Duodenal mucosa (tissue), 2 donors: ENCODE data around the gene TSPAN2.

Experiments used
- H3K27ac ChIP-seq: one replicate; pipeline ENCODE4 v1.7.0; 2013; ENCODE audit warnings: low read depth, low read length
- H3K27me3 ChIP-seq, 2 donors: one replicate each; pipeline ENCODE4 v1.7.0; 2013; ENCODE audit warnings: low read length in 2 of 2, control low read depth in 1 of 2; ENCODE audit not compliant: insufficient read depth in 2 of 2, control insufficient read depth in 1 of 2
- H3K36me3 ChIP-seq, 2 donors: one replicate each; pipeline ENCODE4 v1.7.0; 2013; ENCODE audit warnings: low read length in 2 of 2, control low read depth in 1 of 2; ENCODE audit not compliant: insufficient read depth in 2 of 2, control insufficient read depth in 1 of 2
- H3K4me1 ChIP-seq, 2 donors: one replicate each; pipeline ENCODE4 v1.7.0; 2013; ENCODE audit warnings: low read length in 2 of 2, control low read depth in 1 of 2; ENCODE audit not compliant: insufficient read depth in 2 of 2, control insufficient read depth in 1 of 2
- H3K4me3 ChIP-seq, 2 donors: one replicate each; pipeline ENCODE4 v1.7.0; 2013; ENCODE audit warnings: low read length in 2 of 2, low read depth in 1 of 2
- H3K9ac ChIP-seq, 2 donors: one replicate each; pipeline ENCODE4 v1.7.0; 2013; ENCODE audit warnings: low read length in 2 of 2, low read depth in 1 of 2
- H3K9me3 ChIP-seq, 2 donors: one replicate each; pipeline ENCODE4 v1.7.0; 2013; ENCODE audit warnings: low read length in 2 of 2, control low read depth in 1 of 2; ENCODE audit not compliant: control insufficient read depth in 1 of 2

TSPAN2 gene

DNA sequence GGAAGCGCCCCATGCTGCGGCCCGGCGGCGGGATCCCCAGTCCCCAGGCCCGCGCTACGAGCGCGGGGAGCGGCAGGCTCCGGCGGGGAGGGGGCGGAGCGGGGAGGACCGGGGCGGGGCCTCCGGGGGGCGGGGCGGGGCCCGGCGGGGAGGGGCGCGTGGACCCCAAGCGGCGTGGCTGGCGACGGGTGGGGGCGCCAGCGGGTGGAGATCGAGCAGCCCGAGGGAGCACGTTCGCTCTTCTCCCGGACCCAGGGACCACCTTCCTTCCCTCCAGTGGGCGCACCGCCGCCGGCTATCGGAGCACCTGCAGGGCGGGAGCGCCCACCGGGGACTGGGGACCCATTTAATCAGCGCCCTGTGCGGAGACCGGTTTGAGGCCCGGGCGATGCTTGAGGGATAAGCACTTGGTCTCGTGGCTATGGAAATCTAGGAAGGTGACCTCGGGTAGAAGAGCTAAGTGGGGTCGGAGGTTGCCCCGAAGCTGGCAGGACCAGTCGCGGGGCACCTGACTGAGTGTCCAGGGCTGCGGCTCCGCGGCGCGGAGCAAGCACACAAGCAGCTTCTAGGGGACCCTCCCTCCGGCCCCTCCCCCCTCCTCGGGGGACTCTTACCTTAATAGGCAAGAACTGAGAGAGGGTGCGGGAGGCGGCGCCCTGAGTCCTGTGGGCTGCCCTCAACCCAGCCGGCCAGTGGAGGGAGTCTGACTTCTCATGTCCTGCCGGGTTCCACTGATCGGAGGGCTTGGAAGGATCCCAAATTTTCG, at the start of gene TSPAN2:
TSPAN2 (minus strand) TSS at position 84 of the 766 bp plus-strand sequence; CDS start at position 13, 71 bp downstream.
- peak within 1 kb of the TSS; percentile 63 to 81 for H3K4me3 ChIP-seq
- H3K27me3 ChIP-seq = no peaks in the 10 kb centered on the region
- H3K27ac ChIP-seq = peak within 1 kb of the TSS; percentile 42
- peaks cover 7 to 14% of the 10 kb centered on the region in 2 donors for H3K4me1 ChIP-seq
- peak within 1 kb of the TSS; percentile 36 to 50 for H3K9ac ChIP-seq
- H3K36me3 ChIP-seq = no peaks in the 10 kb centered on the region
- no peaks in the 10 kb centered on the region for H3K9me3 ChIP-seq

DNA sequence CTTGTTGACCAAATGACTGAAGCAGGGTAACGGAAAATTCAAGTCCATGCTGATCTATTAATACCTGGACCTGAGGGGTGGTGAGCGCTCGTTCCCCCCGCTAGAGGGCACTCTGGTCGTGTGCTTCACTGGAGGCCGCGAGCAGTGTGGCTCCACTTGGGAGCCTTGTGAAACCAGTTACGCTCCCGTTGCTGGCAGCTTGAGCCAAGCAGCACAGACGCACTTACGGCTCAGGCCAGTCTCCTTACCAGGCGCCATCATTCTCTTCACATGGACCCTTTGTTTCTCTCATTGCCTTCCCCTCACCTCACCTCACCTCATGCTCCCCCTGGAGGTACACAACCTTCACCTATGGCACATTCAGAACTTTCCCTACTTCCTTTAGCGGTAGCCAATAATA, 49.7 kb upstream of the TSPAN2 start:
- H3K4me1 ChIP-seq = no peaks in the 10 kb centered on the region
- no peak overlapping the region for H3K9ac ChIP-seq
- no peak overlapping the region for H3K27ac ChIP-seq
- H3K4me3 ChIP-seq = no peak overlapping the region
- H3K27me3 ChIP-seq = peaks cover 0 to 2% of the 10 kb centered on the region in 2 donors
- no peaks in the 10 kb centered on the region for H3K9me3 ChIP-seq
- H3K36me3 ChIP-seq = no peaks in the 10 kb centered on the region

DNA sequence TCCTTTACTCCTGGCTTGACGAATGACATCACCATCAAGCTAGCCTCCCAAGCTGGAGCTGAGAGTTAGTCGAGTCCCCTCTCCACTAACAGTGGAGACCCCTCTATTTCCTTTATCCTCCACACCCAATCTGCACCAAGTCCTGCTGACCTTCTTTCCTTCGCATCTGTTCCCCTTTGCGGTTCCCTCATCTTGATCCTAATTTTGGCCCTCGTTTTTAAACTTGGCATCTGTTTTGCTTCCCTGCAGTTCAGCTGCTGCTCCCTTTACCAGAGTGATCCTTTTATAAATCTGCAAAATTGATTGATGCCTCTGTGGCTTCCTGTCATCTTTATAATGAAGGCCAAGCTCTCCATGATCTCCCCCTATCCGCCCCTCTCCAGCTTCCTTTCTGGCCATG, 49.0 kb upstream of the TSPAN2 start:
- Histone ChIP-seq H3K4me1 (no peaks in the 10 kb centered on the region), H3K4me3 (no peak overlapping the region), H3K27me3 (peaks cover 0 to 2% of the 10 kb centered on the region in 2 donors), H3K9ac (no peak overlapping the region), H3K36me3 (no peaks in the 10 kb centered on the region), H3K27ac (no peak overlapping the region), H3K9me3 (no peaks in the 10 kb centered on the region)

- Histone ChIP-seq H3K9me3 (no peaks in the 10 kb centered on the region), H3K27ac (no peak overlapping the region), H3K27me3 (peaks cover 0 to 2% of the 10 kb centered on the region in 2 donors), H3K36me3 (no peaks in the 10 kb centered on the region), H3K4me1 (no peaks in the 10 kb centered on the region), H3K4me3 (no peak overlapping the region), H3K9ac (no peak overlapping the region)
These were observed 47.9 kb upstream of the TSPAN2 start for GRCh38 chr1:115137191-115137590.

DNA sequence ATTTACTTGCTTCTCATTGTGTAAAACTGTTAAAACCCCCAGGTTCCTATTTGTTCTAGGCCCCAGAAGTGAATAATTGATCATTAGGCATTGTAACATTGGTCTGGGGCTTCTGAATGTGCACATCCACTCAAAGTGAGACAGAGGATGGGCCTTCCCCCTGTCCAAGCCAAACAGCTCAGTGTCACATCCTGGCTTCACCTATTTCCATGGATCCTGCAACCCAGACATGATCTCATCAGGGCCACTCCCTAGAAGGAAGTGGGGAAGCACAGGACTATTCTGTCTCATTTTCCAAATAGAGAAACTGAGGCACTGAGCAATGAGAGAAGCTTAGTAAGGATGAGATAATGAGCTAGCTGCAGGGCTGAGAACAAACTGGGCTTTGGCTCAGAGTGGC, 47.4 kb upstream of the TSPAN2 start:
- Histone ChIP-seq H3K4me1 (no peaks in the 10 kb centered on the region), H3K36me3 (no peaks in the 10 kb centered on the region), H3K27me3 (peaks cover 0 to 2% of the 10 kb centered on the region in 2 donors), H3K27ac (no peak overlapping the region), H3K4me3 (no peak overlapping the region), H3K9ac (no peak overlapping the region), H3K9me3 (no peaks in the 10 kb centered on the region)

DNA sequence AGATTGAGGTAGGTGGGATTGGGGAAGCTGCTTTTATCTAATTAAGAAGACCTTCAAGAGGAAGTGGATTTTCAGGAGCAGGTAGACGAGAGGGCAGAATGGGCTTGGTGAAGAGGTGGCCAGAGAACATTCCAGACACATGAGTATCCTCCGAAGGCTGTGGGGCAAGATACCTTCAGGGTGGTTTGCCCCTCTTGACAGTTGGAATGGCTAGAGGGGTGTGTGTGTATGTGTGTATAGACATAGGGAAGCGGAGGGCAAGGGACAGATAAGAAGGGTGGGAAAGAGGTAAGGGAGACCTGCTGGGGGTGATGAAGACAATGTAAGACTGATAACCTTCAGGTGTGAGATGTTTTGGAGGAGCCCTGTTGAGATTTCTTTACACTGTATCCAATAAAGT, 46.8 kb upstream of the TSPAN2 start:
- no peaks in the 10 kb centered on the region for H3K36me3 ChIP-seq
- no peak overlapping the region for H3K9ac ChIP-seq
- no peaks in the 10 kb centered on the region for H3K27me3 ChIP-seq
- H3K4me3 ChIP-seq = no peak overlapping the region
- no peak overlapping the region for H3K27ac ChIP-seq
- no peaks in the 10 kb centered on the region for H3K4me1 ChIP-seq
- H3K9me3 ChIP-seq = no peaks in the 10 kb centered on the region

DNA sequence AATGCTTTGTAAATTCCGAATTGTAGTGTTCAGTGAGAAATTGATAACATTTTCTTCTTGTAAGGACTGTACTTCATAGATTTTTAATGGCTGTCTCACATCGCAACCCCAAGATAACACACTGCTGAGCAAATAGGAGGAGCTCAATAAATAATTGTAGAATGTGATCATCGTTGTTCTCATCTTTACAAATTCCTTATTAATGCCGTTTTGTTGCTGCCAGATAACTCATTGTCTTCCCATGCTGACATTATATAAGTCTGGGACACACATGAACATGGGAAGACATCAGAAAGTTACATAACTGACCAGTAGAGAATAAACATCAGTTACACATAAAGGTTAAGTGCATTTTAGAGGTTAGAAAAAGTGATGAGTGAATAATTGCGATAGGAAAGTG, 46.4 kb upstream of the TSPAN2 start:
- no peak overlapping the region for H3K27ac ChIP-seq
- no peaks in the 10 kb centered on the region for H3K27me3 ChIP-seq
- no peak overlapping the region for H3K4me3 ChIP-seq
- no peaks in the 10 kb centered on the region for H3K4me1 ChIP-seq
- no peaks in the 10 kb centered on the region for H3K36me3 ChIP-seq
- H3K9me3 ChIP-seq = no peaks in the 10 kb centered on the region
- no peak overlapping the region for H3K9ac ChIP-seq

DNA sequence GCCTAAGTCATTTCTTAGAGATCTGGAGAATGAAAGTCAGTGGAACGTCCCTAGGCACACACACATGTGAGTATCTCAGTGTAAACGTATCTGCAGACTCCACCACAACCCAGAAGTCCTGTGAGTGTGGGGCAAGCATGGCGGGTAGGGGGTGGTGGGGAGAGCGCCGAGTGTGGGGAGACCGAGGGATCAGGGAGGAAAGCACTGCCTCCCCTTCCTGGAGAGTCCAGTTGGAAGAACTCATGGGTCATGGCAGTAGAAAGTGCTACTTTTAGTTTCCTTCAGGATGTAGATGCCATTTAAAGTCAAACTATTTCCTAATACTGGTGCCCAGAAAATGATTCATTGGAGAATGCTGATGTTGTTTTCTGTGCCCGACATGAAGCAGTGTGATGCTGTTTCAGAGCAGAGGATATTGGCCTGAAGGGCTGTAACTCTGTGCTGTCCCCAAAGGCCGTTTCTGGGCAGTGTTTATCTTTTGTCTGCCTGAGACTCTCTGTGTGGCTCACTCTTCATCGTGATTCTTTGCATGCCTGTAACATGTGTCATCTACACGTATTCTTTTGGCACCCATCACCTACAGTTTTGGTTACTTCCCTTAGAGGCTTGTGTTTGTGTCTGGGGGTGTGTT, 45.7 kb upstream of the TSPAN2 start:
- no peak overlapping the region for H3K27ac ChIP-seq
- H3K27me3 ChIP-seq = no peaks in the 10 kb centered on the region
- no peak overlapping the region for H3K4me3 ChIP-seq
- no peaks in the 10 kb centered on the region for H3K4me1 ChIP-seq
- H3K9ac ChIP-seq = no peak overlapping the region
- no peaks in the 10 kb centered on the region for H3K36me3 ChIP-seq
- no peaks in the 10 kb centered on the region for H3K9me3 ChIP-seq

DNA sequence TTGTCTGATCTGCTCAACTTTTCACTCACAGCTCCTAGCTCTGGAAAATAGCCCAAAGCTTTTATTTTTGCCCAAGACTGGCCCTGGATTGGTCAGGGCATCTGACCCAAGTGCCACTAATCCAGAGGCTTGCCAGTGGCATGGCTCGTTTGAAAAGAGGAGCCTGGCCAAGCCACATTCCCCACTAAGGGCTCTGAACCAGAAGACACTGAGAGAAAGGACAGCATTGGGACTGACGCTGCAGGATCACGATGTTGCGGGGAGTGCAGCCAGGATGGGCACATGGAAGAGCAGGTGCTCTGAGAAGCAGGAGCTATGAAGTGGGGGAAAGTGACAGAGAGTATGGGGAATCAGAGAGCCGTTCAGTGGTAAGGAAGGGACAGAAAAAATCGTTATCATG, 44.9 kb upstream of the TSPAN2 start:
- no peak overlapping the region for H3K27ac ChIP-seq
- H3K36me3 ChIP-seq = no peaks in the 10 kb centered on the region
- H3K4me1 ChIP-seq = no peaks in the 10 kb centered on the region
- H3K4me3 ChIP-seq = no peak overlapping the region
- H3K9me3 ChIP-seq = no peaks in the 10 kb centered on the region
- H3K27me3 ChIP-seq = no peaks in the 10 kb centered on the region
- H3K9ac ChIP-seq = no peak overlapping the region

DNA sequence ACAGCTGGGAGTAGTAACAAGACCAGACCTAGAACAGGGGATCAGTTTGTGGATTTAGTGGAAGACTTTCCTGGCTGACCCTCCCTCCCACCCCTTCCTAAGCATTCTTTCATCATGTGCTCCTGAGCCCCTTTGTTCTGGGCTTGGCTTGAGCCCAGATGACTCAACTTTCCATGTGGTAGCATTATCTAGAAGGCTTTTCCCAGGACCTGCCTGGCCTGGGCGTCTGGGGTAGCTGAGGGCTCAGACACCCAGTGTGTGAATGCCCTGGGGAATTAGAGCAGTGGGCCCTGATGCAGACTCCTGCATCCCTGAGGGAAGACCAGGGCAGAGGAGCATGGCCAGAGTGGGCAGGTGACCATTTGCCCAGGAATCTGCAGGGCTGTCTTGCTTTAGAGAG, 44.1 kb upstream of the TSPAN2 start:
- no peak overlapping the region for H3K27ac ChIP-seq
- no peak overlapping the region for H3K4me3 ChIP-seq
- H3K27me3 ChIP-seq = no peaks in the 10 kb centered on the region
- no peaks in the 10 kb centered on the region for H3K36me3 ChIP-seq
- no peaks in the 10 kb centered on the region for H3K4me1 ChIP-seq
- H3K9me3 ChIP-seq = no peaks in the 10 kb centered on the region
- H3K9ac ChIP-seq = no peak overlapping the region
